ENCODE data around the gene LPO.

Gene LPO

GRCh38 chr17:58306131-58306951 is 68.0 kb downstream of the LPO start:
- no peak for FAIRE-seq

GRCh38 chr17:58307468-58308172 is 69.2 kb downstream of the LPO start:
- FAIRE-seq: no peak

- FAIRE-seq: no peak
Observed at GRCh38 chr17:58308173-58308984, 70.0 kb downstream of the LPO start.

- no peak for FAIRE-seq
Observed at GRCh38 chr17:58308985-58309917, 70.9 kb downstream of the LPO start.

- no peak for FAIRE-seq
Observed at GRCh38 chr17:58309918-58310259, 71.5 kb downstream of the LPO start.

GRCh38 chr17:58310511-58311428 is 72.4 kb downstream of the LPO start:
- FAIRE-seq: no peak

GRCh38 chr17:58311429-58311894 is 73.1 kb downstream of the LPO start:
- no peak for FAIRE-seq

- no peak for FAIRE-seq
Observed at GRCh38 chr17:58312021-58312630, 73.7 kb downstream of the LPO start.

GRCh38 chr17:58312829-58313228 is 74.4 kb downstream of the LPO start:
- FAIRE-seq: no peak

GRCh38 chr17:58313815-58314705 is 75.7 kb downstream of the LPO start:
- no peak for FAIRE-seq

GRCh38 chr17:58314706-58315015 is 76.3 kb downstream of the LPO start:
- no peak for FAIRE-seq

- no peak for FAIRE-seq
Observed at GRCh38 chr17:58315281-58315711, 76.9 kb downstream of the LPO start.

- no peak for FAIRE-seq
Observed at GRCh38 chr17:58315750-58316149, 77.4 kb downstream of the LPO start.

- FAIRE-seq: no peak
Observed at GRCh38 chr17:58316260-58316960, 78.0 kb downstream of the LPO start.

GRCh38 chr17:58317421-58318064 is 79.2 kb downstream of the LPO start:
- no peak for FAIRE-seq

- no peak for FAIRE-seq
Observed at GRCh38 chr17:58318065-58318481, 79.7 kb downstream of the LPO start.

All from TTC549 (cell line).